NCI-H187 treated with DMSO at 0.1 percent for 48 hours (cell line): ENCODE measurements around the gene DPEP1.
"Not testable (repeated sequence)": the region's sequence is repeated elsewhere in the genome, so short reads cannot be mapped to it uniquely, and the experiment has no call there.

Experiments
- DNase-seq: peaks from one replicate; lab custom pipeline; 2025; lab: John Stamatoyannopoulos, UW

Gene DPEP1

DNA sequence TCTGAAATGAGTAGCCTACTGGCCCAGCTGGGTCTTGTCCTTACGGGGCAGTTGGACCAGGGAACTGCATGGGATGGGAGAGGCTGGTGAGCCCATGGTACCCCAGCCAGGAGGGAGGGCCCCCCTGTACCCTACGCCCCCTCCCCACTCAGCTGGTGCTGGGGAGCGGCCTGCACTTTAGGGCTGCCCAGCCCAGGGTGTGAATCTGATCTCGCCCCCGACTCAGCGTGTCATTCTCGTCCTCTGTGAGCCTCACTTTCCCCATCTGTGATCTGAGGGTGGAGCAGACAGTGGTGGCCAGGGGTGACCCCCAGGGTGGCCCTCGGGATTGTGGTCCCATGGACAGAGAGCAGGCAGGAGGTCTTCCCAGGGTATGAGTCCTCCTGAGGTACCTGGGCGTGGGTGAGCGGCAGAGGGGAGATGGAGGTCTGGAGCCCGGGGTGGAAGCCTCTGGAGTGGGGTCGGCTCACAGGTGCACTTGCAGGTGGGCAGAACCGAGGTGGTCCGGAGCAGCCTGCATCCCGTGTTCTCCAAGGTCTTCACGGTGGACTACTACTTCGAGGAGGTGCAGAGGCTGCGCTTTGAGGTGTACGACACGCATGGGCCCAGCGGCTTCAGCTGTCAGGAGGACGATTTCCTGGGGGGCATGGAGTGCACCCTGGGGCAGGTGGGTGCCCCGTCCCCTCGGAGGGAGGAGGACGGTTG is 36.2 kb upstream of the DPEP1 start:
- no peak for DNase-seq

DNA sequence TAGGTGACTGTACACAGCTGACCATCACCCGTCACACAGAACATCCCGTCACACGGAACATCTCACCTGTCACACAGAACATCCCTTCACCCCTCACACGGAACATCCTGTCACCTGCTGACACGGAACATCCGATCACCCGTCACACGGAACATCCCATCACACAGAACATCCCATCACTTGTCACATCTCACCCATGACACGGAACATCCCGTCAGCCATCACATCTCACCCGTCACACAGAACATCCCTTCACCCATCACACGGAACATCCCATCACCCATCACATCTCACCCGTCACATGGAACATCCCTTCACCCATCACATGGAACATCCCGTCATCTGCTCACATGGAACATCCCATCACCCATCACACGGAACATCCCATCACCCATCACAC is 34.1 kb upstream of the DPEP1 start:
- DNase-seq, result no peak

DNA sequence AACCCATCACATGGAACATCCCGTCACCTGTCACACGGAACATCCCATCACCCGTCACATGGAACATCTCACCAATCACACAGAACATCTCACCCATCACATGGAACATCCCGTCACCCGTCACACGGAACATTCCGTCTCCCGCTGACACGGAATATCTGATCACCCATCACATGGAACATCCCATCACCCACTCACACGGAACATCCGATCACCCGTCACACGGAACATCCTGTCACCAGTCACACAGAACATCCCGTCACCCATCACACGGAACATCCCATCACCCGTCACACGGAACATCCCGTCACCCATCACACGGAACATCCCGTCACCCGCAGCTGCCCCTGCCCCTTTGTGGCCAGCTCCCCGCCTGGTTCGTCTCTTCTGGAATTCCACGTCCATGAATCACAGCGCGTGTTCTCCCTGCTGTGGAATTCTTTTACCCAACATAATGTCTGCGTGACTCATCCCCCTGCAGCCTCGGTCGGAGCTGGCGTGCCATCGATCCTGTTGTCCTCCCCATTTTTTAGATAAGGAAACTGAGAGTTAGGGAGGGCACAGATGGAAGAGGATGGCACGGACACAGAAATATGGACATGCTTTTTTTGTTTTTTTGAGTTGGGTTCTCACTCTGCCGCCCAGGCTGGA is 32.3 kb upstream of the DPEP1 start:
- no peak for DNase-seq

- no peak for DNase-seq
These were observed 31.4 kb upstream of the DPEP1 start for GRCh38 chr16:89581861-89582563.

- no peak for DNase-seq
These were observed 30.7 kb upstream of the DPEP1 start for GRCh38 chr16:89582614-89583196.

GRCh38 chr16:89583197-89583894 is 30.1 kb upstream of the DPEP1 start:
- no peak for DNase-seq

- DNase-seq, result no peak
These were observed 29.4 kb upstream of the DPEP1 start for GRCh38 chr16:89583895-89584644.

DNA sequence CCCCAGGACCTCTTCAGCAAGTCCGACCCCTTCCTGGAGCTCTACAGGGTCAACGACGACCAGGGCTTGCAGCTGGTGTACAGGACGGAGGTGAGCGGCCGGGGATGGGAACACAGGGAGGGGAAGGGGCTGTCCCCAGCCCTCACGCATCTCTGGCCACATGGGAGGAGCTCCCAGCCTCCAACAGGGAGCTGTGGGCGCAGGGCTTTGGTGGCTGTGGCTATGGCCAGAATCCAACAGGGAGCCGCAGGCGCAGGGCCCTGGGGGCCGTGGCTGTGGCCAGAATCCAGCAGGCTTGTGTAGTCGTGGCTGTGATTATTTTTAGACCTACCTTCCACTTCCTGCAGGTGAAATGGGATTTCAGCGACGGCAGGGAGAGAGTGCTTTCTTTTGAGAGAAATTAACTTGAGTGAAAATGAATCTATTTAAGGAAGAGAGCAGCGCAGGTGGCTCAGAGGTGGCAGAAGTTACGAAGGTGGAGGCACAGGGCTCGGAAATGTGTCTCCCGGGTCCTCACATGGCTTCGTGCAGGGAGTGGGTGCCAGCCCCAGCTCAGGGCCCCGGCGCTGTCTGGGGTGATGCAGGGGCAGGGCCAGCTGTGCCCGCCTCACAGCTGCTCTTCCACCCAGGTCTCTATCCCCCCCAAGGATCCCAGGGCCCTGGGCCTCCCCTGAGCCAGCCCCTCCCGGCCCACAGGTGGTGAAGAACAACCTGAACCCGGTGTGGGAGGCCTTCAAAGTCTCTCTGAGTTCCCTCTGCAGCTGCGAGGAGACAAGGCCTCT is 28.5 kb upstream of the DPEP1 start:
- DNase-seq, result no peak

GRCh38 chr16:89586218-89586617 is 27.2 kb upstream of the DPEP1 start:
- DNase-seq, result no peak

- no peak for DNase-seq
These were observed 26.6 kb upstream of the DPEP1 start for GRCh38 chr16:89586853-89587252.

DNA sequence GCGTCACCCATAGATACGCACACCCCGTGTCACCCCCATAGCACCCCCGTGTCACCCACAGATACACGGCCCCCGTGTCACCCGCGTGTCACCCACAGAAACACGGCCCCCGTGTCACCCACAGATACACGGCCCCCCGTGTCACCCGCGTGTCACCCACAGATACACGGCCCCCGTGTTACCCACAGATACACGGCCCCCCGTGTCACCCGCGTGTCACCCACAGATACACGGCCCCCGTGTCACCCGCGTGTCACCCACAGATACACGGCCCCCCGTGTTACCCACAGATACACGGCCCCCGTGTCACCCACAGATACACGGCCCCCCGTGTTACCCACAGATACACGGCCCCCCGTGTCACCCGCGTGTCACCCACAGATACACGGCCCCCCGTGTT is 25.8 kb upstream of the DPEP1 start:
- DNase-seq, result not testable (repeated sequence)

DNA sequence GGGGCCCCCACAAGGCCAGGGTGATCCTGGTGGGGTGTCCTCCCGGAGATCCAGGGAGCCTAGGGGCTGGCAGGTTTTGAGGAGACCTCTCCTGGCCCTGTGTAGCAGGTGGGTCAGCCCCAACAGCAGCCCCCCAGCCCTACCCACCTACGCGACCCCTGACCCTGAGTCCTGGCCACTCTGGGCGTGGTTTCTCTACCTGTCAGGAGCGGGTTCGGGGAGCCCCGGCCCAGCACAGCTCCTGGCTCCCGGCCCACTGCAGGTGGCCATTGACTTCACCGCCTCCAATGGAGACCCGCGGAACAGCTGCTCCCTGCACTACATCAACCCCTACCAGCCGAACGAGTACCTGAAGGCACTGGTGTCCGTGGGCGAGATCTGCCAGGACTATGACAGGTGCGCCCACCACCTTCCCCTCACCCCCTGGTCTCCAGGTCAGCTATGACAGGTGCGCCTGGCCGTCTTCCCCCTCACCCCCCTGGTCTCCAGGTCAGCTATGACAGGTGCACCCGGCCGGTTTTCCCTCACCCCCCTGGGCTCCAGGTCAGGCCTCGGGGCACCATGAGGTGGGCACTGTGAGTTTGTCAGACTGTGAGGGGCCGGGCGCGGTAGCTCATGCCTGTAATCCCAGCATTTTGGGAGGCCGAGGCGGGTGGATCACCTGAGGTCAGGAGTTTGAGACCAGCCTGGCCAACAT is 24.9 kb upstream of the DPEP1 start:
- DNase-seq, result no peak

DNA sequence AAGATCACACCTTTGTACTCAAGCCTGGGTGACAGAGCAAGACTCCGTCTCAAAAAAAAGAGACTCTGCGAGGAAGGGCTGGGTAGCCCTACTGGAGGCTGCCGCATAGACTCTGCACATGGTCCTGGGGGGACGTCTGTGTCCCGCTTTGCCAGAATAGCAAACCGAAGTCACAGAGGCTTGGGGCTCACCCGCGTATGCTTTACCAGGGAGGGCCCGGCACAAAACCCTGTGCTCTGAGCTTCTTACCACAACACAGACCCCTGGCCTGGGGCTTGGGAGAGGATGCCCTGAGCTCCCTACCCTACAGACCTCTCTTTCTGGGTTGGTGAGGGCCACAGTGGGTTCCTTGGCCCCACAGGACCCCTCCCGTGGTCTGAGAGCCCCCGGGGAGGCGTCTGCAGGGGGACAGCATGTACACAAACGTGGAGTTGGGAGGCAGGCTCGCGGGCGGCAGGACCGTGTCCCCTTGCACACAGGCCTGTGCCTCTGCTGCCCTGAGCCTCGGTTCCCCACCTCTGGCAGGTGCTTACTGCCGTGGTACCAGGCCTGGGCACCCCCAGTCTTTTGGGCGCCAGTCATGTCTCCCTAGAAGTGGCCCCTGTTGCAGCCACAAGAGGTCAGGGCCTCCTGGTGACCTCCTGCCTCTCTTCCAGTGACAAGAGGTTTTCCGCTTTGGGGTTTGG is 24.1 kb upstream of the DPEP1 start:
- DNase-seq, result no peak

DNA sequence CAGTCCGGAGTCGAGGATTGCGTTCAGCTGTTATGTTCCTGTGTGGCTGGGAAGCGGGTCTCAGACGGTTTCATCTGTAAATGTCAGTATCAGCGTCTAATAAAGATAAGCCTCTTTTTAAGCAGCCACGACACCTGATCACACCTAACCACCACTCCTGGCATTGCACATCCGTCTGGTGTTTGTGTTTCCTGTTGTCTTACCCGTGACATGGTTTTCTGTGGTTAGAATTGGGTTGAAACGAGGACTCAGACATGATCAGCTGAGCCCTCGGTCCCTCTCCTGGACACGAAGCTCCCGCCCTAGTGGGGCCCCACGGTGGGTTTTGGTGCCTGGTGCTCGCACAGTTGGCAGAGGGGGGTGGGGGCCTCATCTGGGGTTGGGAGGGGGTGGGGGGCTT is 19.6 kb upstream of the DPEP1 start:
- DNase-seq, result no peak

DNA sequence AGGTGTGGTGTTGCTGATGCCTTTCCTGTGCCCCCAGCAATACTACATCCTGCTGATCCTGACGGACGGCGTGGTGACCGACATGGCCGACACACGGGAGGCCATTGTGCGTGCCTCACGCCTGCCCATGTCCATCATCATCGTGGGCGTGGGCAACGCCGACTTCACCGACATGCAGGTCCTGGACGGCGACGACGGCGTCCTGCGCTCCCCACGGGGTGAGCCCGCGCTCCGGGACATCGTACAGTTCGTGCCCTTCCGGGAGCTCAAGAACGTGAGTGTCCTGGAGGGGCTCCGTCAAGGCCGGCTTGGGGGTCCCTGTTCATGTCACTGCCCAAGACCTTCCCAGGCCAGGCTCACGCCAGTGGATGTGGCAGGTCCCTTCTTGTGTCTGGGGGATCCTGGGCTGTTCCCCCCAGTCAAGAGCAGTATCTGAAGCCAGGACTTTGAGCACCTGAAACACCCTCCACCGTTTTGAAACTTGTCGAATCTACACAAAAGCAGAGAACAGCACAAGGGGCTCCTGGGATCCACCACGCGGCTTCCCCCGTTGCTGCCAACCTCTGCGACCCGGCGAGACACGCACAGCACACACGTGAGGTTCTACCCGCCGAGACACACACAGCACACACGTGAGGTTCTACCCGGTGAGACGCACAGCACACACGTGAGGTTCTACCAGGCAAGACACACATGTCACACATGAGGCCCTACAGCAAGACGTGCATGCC is 17.9 kb upstream of the DPEP1 start:
- DNase-seq, result no peak

GRCh38 chr16:89596061-89596689 is 17.3 kb upstream of the DPEP1 start:
- no peak for DNase-seq

- no peak for DNase-seq
These were observed 16.3 kb upstream of the DPEP1 start for GRCh38 chr16:89596957-89597649.

DNA sequence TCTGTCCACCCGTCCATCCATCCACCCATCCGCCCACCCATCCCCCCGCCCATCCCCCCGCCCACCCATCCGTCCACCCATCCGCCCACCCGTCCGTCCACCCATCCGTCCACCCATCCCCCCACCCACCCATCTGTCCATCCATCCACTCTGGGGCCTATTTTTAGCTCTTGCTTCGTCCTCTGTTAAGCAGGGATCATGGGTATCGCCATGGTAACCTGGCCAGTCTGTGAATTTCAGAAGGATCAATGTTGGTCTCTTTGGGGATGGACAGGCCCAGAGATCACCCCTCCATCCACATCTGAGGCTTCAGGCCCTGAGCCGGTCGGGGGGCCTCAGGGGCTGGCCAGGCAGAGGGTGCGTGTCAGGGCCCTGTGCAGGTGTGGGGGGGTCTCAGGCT is 15.2 kb upstream of the DPEP1 start:
- DNase-seq, result no peak
